Measurements from ENCODE around the gene PACSIN2.

Gene PACSIN2

GRCh38 chr22:42895087-42895486 is 119.9 kb downstream of the PACSIN2 start:
- H3K4me3 ChIP-seq (ENCODE audit: control insufficient read depth, low read depth, low read length): no peak overlapping the region
- TF ChIP-seq CTCF (conservative IDR thresholded peaks at IDR 0.05; ENCODE audit: control insufficient read depth, insufficient read depth, low read depth, low read length): no peak
- no peak for DNase-seq (ENCODE audit: low read depth)

GRCh38 chr22:42893371-42894150 is 121.4 kb downstream of the PACSIN2 start:
- TF ChIP-seq CTCF (conservative IDR thresholded peaks at IDR 0.05; ENCODE audit: control insufficient read depth, insufficient read depth, low read depth, low read length): no peak
- no peak for DNase-seq (ENCODE audit: low read depth)
- H3K4me3 ChIP-seq (ENCODE audit: control insufficient read depth, low read depth, low read length): no peak overlapping the region

DNA sequence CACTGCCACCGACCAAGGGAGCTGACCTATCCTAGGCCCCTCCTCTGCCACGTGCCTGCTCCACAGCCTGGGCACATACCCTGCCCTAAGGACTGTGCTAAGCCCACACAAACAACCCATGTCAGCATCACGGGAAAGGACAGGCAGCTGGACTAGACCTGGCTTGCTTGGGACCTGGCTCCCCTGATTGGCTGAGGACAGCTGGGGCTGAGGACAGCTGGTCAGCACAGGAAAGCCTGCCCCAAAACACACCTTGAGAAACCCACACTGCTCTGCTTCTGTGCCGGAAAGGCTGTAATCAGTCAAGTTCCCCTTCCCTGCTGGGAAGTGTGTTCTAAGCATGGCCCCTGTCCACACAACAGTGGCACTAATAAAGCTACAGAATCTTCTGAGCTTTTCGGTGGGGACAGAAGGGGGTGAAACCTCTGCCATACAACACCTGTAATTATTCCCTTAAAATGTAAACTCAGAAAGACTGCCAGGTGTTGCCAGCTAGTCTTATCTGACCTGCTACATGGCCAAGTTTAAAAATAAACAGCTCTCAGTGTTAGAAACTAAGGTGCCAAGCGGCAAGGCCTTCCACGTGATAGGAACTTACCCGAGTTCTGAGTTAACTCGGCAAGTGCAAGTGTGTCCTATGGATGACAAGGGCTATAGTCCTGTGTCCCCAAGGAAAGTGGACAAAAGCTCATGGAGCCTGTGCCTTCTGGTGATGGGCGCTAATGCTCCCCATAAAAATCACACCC is 122.2 kb downstream of the PACSIN2 start:
- no peak for TF ChIP-seq CTCF (conservative IDR thresholded peaks at IDR 0.05; ENCODE audit: control insufficient read depth, insufficient read depth, low read depth, low read length)
- H3K4me3 ChIP-seq (ENCODE audit: control insufficient read depth, low read depth, low read length): no peak overlapping the region
- DNase-seq (ENCODE audit: low read depth): no peak

DNA sequence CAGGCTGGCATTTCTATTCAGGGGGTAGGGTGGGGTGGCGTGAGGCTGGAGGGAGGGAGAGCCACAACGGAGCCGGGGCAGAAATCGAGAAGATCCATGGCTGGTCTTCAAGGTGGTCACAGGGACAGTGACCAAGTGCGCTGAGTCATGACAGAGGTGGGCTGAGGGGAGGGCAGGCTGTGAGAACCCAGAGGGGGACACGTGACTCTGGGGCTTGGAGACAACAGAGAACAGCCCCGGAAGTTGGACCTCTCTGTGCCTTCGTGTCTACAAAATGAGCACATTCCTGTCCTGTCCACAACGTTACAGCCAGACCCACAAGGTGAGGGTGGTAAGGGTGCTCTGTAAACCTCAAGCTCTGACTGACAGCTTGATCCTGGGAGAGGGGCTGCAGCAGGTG is 122.8 kb downstream of the PACSIN2 start:
- no peak for DNase-seq (ENCODE audit: low read depth)
- no peak for TF ChIP-seq CTCF (conservative IDR thresholded peaks at IDR 0.05; ENCODE audit: control insufficient read depth, insufficient read depth, low read depth, low read length)
- no peak overlapping the region for H3K4me3 ChIP-seq (ENCODE audit: control insufficient read depth, low read depth, low read length)

- TF ChIP-seq CTCF (conservative IDR thresholded peaks at IDR 0.05; ENCODE audit: control insufficient read depth, insufficient read depth, low read depth, low read length): no peak
- no peak for DNase-seq (ENCODE audit: low read depth)
- H3K4me3 ChIP-seq (ENCODE audit: control insufficient read depth, low read depth, low read length): no peak overlapping the region
These were observed 123.3 kb downstream of the PACSIN2 start for GRCh38 chr22:42891696-42892095.

DNA sequence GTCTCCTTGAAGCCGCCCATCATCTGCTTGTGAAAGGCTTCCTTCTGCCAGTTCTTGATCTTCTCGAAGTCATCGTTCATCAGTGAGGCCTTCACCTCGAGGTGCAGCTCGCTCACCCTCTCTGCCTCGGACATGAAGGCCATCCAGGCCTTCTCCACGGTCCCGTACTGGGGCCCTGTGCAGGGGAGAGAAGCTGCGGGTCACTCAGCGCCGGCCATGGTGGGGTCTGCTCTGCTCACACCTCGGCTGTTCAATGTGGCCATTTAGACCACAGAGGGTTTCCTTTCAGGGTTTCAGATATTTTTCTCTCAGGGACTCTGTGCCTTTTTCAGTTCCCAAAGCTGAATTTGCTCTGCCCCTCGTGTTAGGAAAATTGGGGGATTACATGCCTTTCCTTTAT is 123.9 kb downstream of the PACSIN2 start:
- H3K4me3 ChIP-seq (ENCODE audit: control insufficient read depth, low read depth, low read length): no peak overlapping the region
- no peak for DNase-seq (ENCODE audit: low read depth)
- no peak for TF ChIP-seq CTCF (conservative IDR thresholded peaks at IDR 0.05; ENCODE audit: control insufficient read depth, insufficient read depth, low read depth, low read length)
